SK-N-SH (cell line): ENCODE results near the gene FOCAD.

ENCODE experiments used
- FOSL2 ChIP-seq: IDR thresholded peaks from 2 replicates; pipeline ENCODE4 v1.4.0; 2012; ENCODE audit warnings: low read depth, mild to moderate bottlenecking, moderate library complexity, borderline replicate concordance
- MAX ChIP-seq: IDR thresholded peaks from 2 replicates; pipeline ENCODE4 v1.4.0; 2012; ENCODE audit warnings: low read depth
- NRF1 ChIP-seq: IDR thresholded peaks from 2 replicates; pipeline ENCODE4 v1.6.1; 2012; ENCODE audit warnings: low read depth, mild to moderate bottlenecking, low read length
- POLR2AphosphoS5 ChIP-seq: IDR thresholded peaks from 2 replicates; pipeline ENCODE4 v1.6.1; 2012; ENCODE audit warnings: low read depth, low read length
- TCF12 ChIP-seq: IDR thresholded peaks from 2 replicates; pipeline ENCODE4 v1.4.0; 2012
- USF2 ChIP-seq: fragments of 150-350 bp; IDR thresholded peaks from 2 replicates; pipeline ENCODE4 v1.6.1; 2017; ENCODE audit warnings: antibody characterized with exemption, low read length, low read depth, borderline replicate concordance

DNA sequence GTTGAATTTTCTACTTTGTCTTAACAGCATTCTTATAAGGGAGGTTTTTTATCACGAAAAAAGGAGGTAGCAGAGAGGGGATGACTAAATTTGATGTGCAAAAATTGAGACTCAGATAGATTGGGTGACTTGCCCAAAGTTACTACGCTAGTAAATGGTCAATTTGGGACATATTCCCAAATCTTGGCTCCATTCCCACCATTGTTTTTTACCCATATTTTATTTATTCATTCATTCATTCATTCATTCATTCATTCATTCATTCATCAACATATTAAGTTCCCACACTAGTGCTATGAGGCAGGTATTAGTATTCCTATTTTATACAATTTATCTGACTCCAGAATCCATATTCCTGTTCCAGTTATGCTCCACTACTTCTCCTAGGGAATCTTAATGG, 261.8 kb downstream of the FOCAD start:
- TF ChIP-seq NRF1, result no peak
- no peak for TF ChIP-seq MAX
- no peak for TF ChIP-seq USF2
- TF ChIP-seq POLR2AphosphoS5, result no peak
- no peak for TF ChIP-seq FOSL2
- no peak for TF ChIP-seq TCF12
